ENCODE data around the gene TRIM37. TPM values are rescaled to one million over a fixed set of nuclear protein-coding genes. Genes with fewer than 3 reads are reported as not detected.

The TRIM37 gene
- total RNA-seq, 1 donor from 2014 or later = 86.4 TPM

- H3K4me2 ChIP-seq = peak overlapping the region; percentile 23
- TF ChIP-seq, protein P1, sequence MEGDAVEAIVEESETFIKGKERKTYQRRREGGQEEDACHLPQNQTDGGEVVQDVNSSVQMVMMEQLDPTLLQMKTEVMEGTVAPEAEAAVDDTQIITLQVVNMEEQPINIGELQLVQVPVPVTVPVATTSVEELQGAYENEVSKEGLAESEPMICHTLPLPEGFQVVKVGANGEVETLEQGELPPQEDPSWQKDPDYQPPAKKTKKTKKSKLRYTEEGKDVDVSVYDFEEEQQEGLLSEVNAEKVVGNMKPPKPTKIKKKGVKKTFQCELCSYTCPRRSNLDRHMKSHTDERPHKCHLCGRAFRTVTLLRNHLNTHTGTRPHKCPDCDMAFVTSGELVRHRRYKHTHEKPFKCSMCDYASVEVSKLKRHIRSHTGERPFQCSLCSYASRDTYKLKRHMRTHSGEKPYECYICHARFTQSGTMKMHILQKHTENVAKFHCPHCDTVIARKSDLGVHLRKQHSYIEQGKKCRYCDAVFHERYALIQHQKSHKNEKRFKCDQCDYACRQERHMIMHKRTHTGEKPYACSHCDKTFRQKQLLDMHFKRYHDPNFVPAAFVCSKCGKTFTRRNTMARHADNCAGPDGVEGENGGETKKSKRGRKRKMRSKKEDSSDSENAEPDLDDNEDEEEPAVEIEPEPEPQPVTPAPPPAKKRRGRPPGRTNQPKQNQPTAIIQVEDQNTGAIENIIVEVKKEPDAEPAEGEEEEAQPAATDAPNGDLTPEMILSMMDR (IDR thresholded peaks at IDR 0.05) = no peak
- no peak for TF ChIP-seq EZH2phosphoT487 (IDR thresholded peaks at IDR 0.05)
- no peak for TF ChIP-seq EZH2 (IDR thresholded peaks at IDR 0.05)
- no peaks in the 10 kb centered on the region for H3K9me3 Mint-ChIP-seq
- H3K9me3 ChIP-seq (ENCODE audit: low read depth) = no peaks in the 10 kb centered on the region
- H3K4me3 Mint-ChIP-seq = no peak overlapping the region
- no peak overlapping the region for H3K27ac ChIP-seq
- peak overlapping the region; percentile 46 for H3K27ac Mint-ChIP-seq
- peak; percentile 46 for DNase-seq (ENCODE audit: low spot score)
- H3K4me1 Mint-ChIP-seq = peaks cover 32% of the 10 kb centered on the region
- H2AFZ ChIP-seq (replicated peaks) = no peak overlapping the region
- no peaks in the 10 kb centered on the region for H3K27me3 Mint-ChIP-seq (ENCODE audit: insufficient read depth, low read depth)
- H3K27me3 ChIP-seq = no peaks in the 10 kb centered on the region
- H3K9ac ChIP-seq = no peak overlapping the region
- H3K4me3 ChIP-seq = no peak overlapping the region
- H3K36me3 ChIP-seq = no peaks in the 10 kb centered on the region
- peaks cover 2% of the 10 kb centered on the region for H3K36me3 Mint-ChIP-seq
- H3K79me2 ChIP-seq (ENCODE audit: low read depth) = no peaks in the 10 kb centered on the region
- H3K4me1 ChIP-seq = peaks cover 34% of the 10 kb centered on the region
- no peaks in the 10 kb centered on the region for H4K20me1 ChIP-seq (ENCODE audit: low read depth)
- H3F3A ChIP-seq (ENCODE audit: low read depth) = peaks cover 4% of the 10 kb centered on the region
Observed at GRCh38 chr17:58970609-58971450, 135.8 kb downstream of the TRIM37 start.

DNA sequence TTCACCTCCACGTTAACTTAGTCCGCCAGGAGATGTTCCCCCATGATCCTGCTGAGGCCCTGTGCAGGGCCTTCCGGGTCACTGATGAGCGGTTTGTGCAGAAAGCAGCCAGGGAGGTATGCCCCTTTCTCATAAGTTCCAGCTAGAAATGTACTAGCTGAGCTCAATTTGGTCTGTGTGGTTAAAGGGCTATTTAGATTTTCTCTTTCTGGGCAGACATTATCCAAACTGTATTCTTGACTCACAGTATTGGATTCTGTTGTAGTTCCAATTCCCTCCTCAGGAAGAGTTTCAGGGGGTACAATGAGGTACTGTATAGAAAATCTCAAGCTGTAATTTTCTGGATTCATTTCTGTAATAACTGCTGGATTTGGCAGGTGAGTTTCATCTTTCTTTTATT, 137.1 kb downstream of the TRIM37 start:
- peak overlapping the region; percentile 72 for H3K27ac Mint-ChIP-seq

DNA sequence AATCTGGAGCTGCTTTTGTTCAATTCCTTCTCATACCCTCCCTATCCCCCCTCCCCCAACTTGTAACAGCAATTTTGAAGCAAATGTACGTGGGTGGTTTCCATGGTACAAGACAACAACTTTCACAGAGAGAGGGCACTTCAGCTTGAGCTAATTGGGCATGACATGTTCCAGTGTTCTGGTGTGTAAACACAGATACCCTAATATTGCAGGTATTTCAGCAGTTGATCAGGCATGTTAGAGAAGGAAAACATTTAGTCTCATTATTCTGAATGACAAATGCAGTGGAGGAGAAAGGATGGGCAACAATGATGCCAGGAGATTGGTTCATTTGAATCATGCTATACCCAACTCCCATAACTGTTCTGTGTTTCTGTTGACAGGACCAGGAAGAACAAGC, 137.5 kb downstream of the TRIM37 start:
- no peaks in the 10 kb centered on the region for H3K27me3 ChIP-seq
- Mint-ChIP-seq H3K9me3 (no peaks in the 10 kb centered on the region), H3K4me3 (no peak overlapping the region), H3K4me1 (peaks cover 36% of the 10 kb centered on the region), H3K27me3 (ENCODE audit: insufficient read depth, low read depth) (no peaks in the 10 kb centered on the region), H3K27ac (peak overlapping the region; percentile 72), H3K36me3 (peaks cover 2% of the 10 kb centered on the region)
- no peak overlapping the region for H3K27ac ChIP-seq
- H3K79me2 ChIP-seq (ENCODE audit: low read depth) = no peaks in the 10 kb centered on the region
- H3K9me3 ChIP-seq (ENCODE audit: low read depth) = no peaks in the 10 kb centered on the region
- H3K9ac ChIP-seq = no peak overlapping the region
- TF ChIP-seq, protein P1 (IDR thresholded peaks at IDR 0.05) = no peak
- TF ChIP-seq EZH2phosphoT487 (IDR thresholded peaks at IDR 0.05) (no peak), EZH2 (IDR thresholded peaks at IDR 0.05) (no peak)
- no peak overlapping the region for H3K4me3 ChIP-seq
- H3F3A ChIP-seq (ENCODE audit: low read depth) = peaks cover 4% of the 10 kb centered on the region
- no peak overlapping the region for H2AFZ ChIP-seq (replicated peaks)
- no peaks in the 10 kb centered on the region for H4K20me1 ChIP-seq (ENCODE audit: low read depth)
- no peak overlapping the region for H3K4me2 ChIP-seq
- H3K4me1 ChIP-seq = peaks cover 34% of the 10 kb centered on the region
- no peaks in the 10 kb centered on the region for H3K36me3 ChIP-seq
- no peak for DNase-seq (ENCODE audit: low spot score)

More for the DNA sequence above, 137.1 kb downstream of the TRIM37 start:
- peak overlapping the region; percentile 23 for H3K4me3 Mint-ChIP-seq
- TF ChIP-seq EZH2phosphoT487 (IDR thresholded peaks at IDR 0.05) (no peak), EZH2 (IDR thresholded peaks at IDR 0.05) (no peak)
- TF ChIP-seq, protein P1 (IDR thresholded peaks at IDR 0.05) = no peak
- H3K4me3 ChIP-seq = no peak overlapping the region
- H3K9me3 ChIP-seq (ENCODE audit: low read depth) = no peaks in the 10 kb centered on the region
- H3K4me1 ChIP-seq = peaks cover 34% of the 10 kb centered on the region
- no peak overlapping the region for H3K4me2 ChIP-seq
- no peak for DNase-seq (ENCODE audit: low spot score)
- H3F3A ChIP-seq (ENCODE audit: low read depth) = peaks cover 4% of the 10 kb centered on the region
- no peaks in the 10 kb centered on the region for H3K27me3 Mint-ChIP-seq (ENCODE audit: insufficient read depth, low read depth)
- H3K36me3 Mint-ChIP-seq = peaks cover 2% of the 10 kb centered on the region
- no peak overlapping the region for H3K27ac ChIP-seq
- no peaks in the 10 kb centered on the region for H3K9me3 Mint-ChIP-seq
- H3K79me2 ChIP-seq (ENCODE audit: low read depth) = no peaks in the 10 kb centered on the region
- H3K27me3 ChIP-seq = no peaks in the 10 kb centered on the region
- no peaks in the 10 kb centered on the region for H3K36me3 ChIP-seq
- H2AFZ ChIP-seq (replicated peaks) = no peak overlapping the region
- peaks cover 36% of the 10 kb centered on the region for H3K4me1 Mint-ChIP-seq
- no peak overlapping the region for H3K9ac ChIP-seq
- no peaks in the 10 kb centered on the region for H4K20me1 ChIP-seq (ENCODE audit: low read depth)
